IMR-90 (cell line): ENCODE measurements around the gene ADAMTSL2.

ENCODE experiments used
- CEBPB ChIP-seq: IDR thresholded peaks from 2 replicates; pipeline ENCODE4 v1.6.1; 2012; ENCODE audit warnings: low read depth, low read length, improper control_type of control experiment
- POLR2A ChIP-seq: IDR thresholded peaks from 2 replicates; pipeline ENCODE4 v1.6.1; 2012; ENCODE audit warnings: mild to moderate bottlenecking, low read depth, low read length
- RFX5 ChIP-seq: IDR thresholded peaks from 2 replicates; pipeline ENCODE4 v1.8.0; 2012; ENCODE audit warnings: low read depth, mild to moderate bottlenecking, low read length, moderate library complexity
- TF ChIP-seq, protein P1 (sequence below): conservative IDR thresholded peaks from 2 replicates; pipeline ENCODE4 v1.5.1; 2012; ENCODE audit warnings: mild to moderate bottlenecking, low read depth, low read length, improper control_type of control experiment

DNA sequence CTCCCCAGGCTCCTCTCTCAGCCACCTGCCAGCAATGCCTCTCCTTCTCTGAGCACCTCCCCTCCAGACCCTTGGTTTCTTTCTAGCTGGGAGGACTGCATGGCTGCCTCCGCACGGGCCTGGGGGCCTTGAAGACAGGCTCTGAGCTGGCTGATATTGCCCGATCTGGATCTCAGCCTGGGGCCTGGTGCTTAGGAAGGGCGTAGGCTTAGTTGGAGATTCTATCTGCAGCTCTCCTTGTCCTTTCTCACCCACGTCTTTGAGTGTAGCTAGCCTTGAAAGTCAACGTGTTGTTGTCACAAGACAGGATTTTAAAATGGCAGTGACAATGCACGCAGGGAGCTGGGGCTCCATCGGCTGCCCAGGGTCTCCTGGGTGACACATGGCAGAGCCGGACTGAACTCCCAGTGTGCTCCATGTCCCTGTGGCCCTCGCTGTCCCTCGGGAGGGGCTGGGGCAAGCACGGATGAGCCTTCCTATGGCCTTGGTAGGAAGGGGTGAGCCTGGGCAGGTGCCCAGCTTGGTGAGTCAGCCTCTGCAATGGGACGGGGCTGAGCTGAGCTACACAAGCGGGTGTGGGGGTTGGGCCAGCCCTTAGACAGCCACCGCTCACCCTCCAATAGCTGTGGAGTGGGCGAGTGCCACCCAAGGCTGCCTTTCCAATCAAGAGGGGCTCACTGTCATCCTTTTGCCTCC, 9.4 kb downstream of the ADAMTSL2 start:
- TF ChIP-seq, protein P1, sequence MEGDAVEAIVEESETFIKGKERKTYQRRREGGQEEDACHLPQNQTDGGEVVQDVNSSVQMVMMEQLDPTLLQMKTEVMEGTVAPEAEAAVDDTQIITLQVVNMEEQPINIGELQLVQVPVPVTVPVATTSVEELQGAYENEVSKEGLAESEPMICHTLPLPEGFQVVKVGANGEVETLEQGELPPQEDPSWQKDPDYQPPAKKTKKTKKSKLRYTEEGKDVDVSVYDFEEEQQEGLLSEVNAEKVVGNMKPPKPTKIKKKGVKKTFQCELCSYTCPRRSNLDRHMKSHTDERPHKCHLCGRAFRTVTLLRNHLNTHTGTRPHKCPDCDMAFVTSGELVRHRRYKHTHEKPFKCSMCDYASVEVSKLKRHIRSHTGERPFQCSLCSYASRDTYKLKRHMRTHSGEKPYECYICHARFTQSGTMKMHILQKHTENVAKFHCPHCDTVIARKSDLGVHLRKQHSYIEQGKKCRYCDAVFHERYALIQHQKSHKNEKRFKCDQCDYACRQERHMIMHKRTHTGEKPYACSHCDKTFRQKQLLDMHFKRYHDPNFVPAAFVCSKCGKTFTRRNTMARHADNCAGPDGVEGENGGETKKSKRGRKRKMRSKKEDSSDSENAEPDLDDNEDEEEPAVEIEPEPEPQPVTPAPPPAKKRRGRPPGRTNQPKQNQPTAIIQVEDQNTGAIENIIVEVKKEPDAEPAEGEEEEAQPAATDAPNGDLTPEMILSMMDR = no peak
- TF ChIP-seq POLR2A (no peak), CEBPB (no peak), RFX5 (no peak)
